Subcutaneous abdominal adipose tissue (tissue), 5 donors: ENCODE measurements around the gene ABCD3.
"Not testable (repeated sequence)": the region's sequence is repeated elsewhere in the genome, so short reads cannot be mapped to it uniquely, and the experiment has no call there.

Experiments
- H3K27ac ChIP-seq: one replicate; pipeline ENCODE4 v1.7.0; 2013; ENCODE audit warnings: low read depth, mild to moderate bottlenecking, inconsistent platforms, low read length, moderate library complexity
- H3K27me3 ChIP-seq, 5 donors: one replicate each; pipeline ENCODE4 v1.7.0; 2013; ENCODE audit warnings: low read length in 5 of 5, inconsistent platforms in 1 of 5; ENCODE audit not compliant: control insufficient read depth in 5 of 5, insufficient read depth in 4 of 5
- H3K36me3 ChIP-seq, 5 donors: one replicate each; pipeline ENCODE4 v1.7.0; 2013; ENCODE audit warnings: low read length in 5 of 5; ENCODE audit not compliant: control insufficient read depth in 5 of 5, insufficient read depth in 5 of 5
- H3K4me1 ChIP-seq, 5 donors: one replicate each; pipeline ENCODE4 v1.7.0; 2013; ENCODE audit warnings: low read length in 5 of 5, mild to moderate bottlenecking in 3 of 5, moderate library complexity in 1 of 5; ENCODE audit not compliant: control insufficient read depth in 5 of 5, insufficient read depth in 5 of 5
- H3K4me3 ChIP-seq, 5 donors: one replicate each; pipeline ENCODE4 v1.7.0; 2013; ENCODE audit warnings: low read length in 5 of 5, low read depth in 1 of 5
- H3K9ac ChIP-seq, 5 donors: one replicate each; pipeline ENCODE4 v1.7.0; 2013; ENCODE audit warnings: low read length in 5 of 5, mild to moderate bottlenecking in 4 of 5, moderate library complexity in 3 of 5
- H3K9me3 ChIP-seq, 5 donors: one replicate each; pipeline ENCODE4 v1.7.0; 2013; ENCODE audit warnings: low read length in 5 of 5; ENCODE audit not compliant: control insufficient read depth in 5 of 5
- donor health status: healthy.
- donor health status: healthy.
- donor health status: healthy.
- donor health status: healthy.
- donor health status: healthy.

The ABCD3 gene

GRCh38 chr1:94417978-94418663 is at the start of gene ABCD3:
ABCD3 (plus strand) TSS chr1:94418389; CDS start chr1:94418479, 90 bp downstream.
- Histone ChIP-seq H3K9me3 (no peaks in the 10 kb centered on the region), H3K27ac (peak within 1 kb of the TSS; percentile 74), H3K27me3 (no peaks in the 10 kb centered on the region), H3K4me1 (peaks cover 0 to 29% (median 18%) of the 10 kb centered on the region in 5 donors), H3K36me3 (no peaks in the 10 kb centered on the region), H3K4me3 (peak within 1 kb of the TSS; percentile 82 to 95 (median 93)), H3K9ac (peak within 1 kb of the TSS; percentile 51 to 92 (median 87))

DNA sequence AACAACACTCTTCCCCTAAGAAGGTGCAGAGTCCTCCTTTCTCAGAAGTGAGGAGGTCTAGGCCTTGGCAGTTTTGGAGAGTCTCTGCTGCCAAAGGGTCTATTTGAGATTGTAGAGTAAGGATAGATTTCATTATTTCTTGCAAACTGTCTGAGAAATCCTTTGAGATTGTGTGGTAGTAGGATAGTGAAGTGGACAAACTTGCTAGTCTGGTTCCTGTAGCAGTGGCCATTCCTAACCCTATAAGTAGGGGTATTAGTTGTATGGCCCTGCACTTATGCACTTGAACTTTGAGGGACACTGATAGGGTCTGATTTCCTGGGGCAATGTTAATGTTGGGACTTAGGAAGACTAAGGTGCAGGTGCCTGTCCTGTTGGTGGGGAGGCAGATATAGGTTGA is 45.4 kb upstream of the ABCD3 start:
- H3K27ac ChIP-seq, H3K4me1 ChIP-seq, H3K9ac ChIP-seq, H3K9me3 ChIP-seq, H3K36me3 ChIP-seq, H3K27me3 ChIP-seq, H3K4me3 ChIP-seq: not testable (repeated sequence)

GRCh38 chr1:94373311-94373710 is 44.9 kb upstream of the ABCD3 start:
- not testable (repeated sequence) for H3K36me3 ChIP-seq, H3K9ac ChIP-seq, H3K4me1 ChIP-seq, H3K27me3 ChIP-seq, H3K27ac ChIP-seq, H3K4me3 ChIP-seq, H3K9me3 ChIP-seq

DNA sequence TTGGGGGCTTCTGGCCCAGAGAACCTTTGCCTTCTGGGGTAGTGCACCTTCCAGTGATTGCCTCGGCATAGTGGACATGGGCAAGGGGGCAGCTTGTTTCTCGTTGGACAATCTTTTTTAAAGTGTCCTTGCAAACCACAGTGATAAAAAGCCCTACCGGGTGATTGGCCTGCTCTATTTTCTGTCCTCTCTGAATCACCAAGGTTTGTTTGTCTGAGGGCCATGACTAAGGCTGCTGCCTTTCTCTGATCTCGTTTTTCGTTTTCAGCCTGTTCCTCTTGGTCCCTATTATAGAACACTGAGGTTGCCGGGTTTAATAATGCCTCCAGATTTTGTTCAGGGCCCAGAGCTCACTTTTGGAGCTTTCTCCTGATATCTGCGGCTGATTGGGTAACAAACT is 42.5 kb upstream of the ABCD3 start:
- H3K27me3 ChIP-seq, H3K4me3 ChIP-seq, H3K27ac ChIP-seq, H3K9ac ChIP-seq, H3K9me3 ChIP-seq, H3K4me1 ChIP-seq, H3K36me3 ChIP-seq: not testable (repeated sequence)

DNA sequence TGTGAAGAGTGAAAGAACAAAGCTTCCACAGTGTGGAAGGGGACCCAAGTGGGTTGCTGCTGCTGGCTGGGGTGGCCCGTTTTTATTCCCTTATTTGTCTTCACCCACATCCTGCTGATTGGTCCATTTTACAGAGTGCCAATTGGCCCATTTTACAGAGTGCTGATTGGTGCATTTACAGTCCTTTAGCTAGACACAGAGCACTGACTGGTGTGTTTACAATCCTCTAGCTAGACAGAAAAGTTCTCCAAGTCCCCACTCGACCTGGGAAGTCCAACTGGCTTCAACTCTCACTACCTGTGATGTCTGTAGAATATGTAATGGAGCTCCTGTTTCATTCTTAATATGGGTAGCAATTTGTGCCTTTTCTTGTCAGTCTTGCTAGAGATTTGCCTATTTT is 39.7 kb upstream of the ABCD3 start:
- H3K4me1 ChIP-seq, H3K27me3 ChIP-seq, H3K36me3 ChIP-seq, H3K27ac ChIP-seq, H3K9ac ChIP-seq, H3K4me3 ChIP-seq, H3K9me3 ChIP-seq: not testable (repeated sequence)

DNA sequence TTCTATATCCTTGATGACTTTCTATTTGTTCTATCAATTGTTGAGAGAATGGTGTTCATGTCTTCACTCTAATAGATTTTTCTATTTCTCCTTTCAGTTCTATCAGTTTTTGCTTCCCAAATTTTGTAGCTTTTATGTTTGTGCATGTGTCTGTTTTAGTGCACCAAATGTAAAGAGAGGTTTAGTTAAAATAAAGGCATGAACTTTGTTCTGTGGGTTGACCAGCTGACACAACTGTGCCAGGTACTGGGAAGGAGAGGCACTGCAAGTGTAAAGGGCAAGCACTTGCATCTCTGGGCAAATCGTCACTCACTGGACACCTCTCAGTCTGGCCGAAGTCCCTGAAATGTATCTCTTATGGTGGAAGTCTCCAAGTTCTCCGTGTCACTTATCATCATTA is 38.6 kb upstream of the ABCD3 start:
- H3K9me3 ChIP-seq: no peaks in the 10 kb centered on the region
- H3K4me3 ChIP-seq: no peak overlapping the region
- no peaks in the 10 kb centered on the region for H3K27me3 ChIP-seq

DNA sequence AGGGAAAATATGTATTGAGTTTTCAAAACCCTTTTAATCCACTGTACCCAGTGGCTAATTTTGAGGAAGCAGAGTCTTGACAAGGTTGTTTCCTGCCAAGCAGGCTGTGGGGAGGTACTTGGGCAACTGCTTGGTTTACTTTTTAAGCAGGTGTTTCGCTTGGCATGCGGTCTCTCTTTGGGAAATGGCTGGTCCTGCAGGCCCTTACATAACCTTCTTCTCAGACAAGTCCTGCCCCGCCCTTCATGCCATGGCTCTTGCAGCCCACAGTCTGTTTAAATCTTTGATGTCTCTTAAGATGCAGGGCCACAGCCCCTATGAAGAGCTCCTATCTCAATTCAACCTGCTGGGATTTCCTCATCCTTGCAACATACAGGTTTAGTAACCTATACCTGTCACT is 36.0 kb upstream of the ABCD3 start:
- no peaks in the 10 kb centered on the region for H3K9me3 ChIP-seq
- H3K4me3 ChIP-seq: no peak overlapping the region
- no peak overlapping the region for H3K9ac ChIP-seq
- H3K4me1 ChIP-seq: peaks cover 0 to 4% (median 0%) of the 10 kb centered on the region in 5 donors
- H3K27me3 ChIP-seq: no peaks in the 10 kb centered on the region
- H3K36me3 ChIP-seq: no peaks in the 10 kb centered on the region
- no peak overlapping the region for H3K27ac ChIP-seq

More for the DNA sequence above, 38.6 kb upstream of the ABCD3 start:
- no peaks in the 10 kb centered on the region for H3K4me1 ChIP-seq
- H3K9ac ChIP-seq: no peak overlapping the region
- H3K36me3 ChIP-seq: no peaks in the 10 kb centered on the region
- H3K27ac ChIP-seq: no peak overlapping the region

DNA sequence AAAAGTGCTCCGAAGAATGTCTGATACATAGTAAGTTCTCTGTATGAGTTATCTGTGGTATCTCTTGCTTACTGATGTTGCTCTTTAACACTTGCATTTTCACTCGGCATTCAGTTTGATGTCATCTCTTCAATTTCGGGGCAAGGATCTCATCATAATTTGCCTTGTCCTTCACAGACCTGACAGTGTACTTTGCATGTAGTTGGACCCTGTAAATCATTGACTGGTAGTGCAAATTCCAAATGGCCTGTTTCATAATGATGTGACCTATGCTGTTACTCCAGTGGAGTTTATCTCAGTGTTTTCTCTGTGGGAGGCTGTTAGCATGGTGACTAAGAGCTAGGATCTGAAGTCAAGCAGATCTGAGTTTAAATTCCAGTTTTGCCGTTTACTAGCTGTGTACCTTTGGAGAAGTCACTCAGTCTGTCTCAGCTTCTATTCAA is 34.2 kb upstream of the ABCD3 start:
- H3K36me3 ChIP-seq: no peaks in the 10 kb centered on the region
- peaks cover 0 to 4% (median 0%) of the 10 kb centered on the region in 5 donors for H3K4me1 ChIP-seq
- no peaks in the 10 kb centered on the region for H3K9me3 ChIP-seq
- no peak overlapping the region for H3K4me3 ChIP-seq
- no peak overlapping the region for H3K9ac ChIP-seq
- H3K27ac ChIP-seq: no peak overlapping the region
- no peaks in the 10 kb centered on the region for H3K27me3 ChIP-seq

DNA sequence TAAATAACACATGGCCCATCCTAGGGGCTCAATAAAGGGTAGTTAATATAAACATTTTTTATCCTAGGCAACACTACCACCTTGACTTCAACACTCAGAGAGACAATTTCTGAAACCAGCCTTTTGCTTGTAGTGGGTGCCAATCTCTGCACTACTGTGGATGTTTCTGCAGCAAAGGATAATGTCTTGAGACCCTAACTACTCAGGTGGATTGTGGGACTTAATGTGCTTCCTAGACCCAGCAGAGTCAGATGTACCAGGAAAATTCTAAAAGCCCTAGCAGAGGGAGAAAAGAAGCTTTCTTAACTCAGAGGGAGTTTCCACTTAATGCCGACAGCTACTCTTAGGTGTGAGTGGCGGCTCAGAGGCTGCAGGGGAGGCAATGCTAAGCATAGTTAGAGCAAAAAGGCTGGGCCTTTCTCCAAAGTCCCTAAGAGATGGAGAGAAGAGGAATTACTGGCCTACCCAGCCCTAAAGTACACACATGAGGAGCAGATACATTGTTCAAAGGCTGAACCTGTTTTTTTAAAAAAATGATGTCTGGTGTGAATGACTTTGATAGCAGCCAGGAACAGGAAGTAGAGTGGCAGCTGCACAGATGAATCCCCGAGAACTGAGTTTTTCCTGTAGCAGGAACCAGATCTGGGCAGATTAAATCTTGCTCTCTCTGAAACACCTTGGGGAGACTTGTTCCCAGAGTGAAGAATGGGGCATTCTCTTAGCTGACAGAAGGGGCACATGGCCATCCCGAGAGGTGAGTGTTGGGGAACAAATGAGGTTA is 33.5 kb upstream of the ABCD3 start:
- Histone ChIP-seq H3K27ac (no peak overlapping the region), H3K4me3 (no peak overlapping the region), H3K36me3 (no peaks in the 10 kb centered on the region), H3K27me3 (no peaks in the 10 kb centered on the region), H3K9ac (peak overlapping the region in 1 of 5 donors; percentile 5), H3K9me3 (no peaks in the 10 kb centered on the region), H3K4me1 (peaks cover 0 to 4% (median 0%) of the 10 kb centered on the region in 5 donors)

DNA sequence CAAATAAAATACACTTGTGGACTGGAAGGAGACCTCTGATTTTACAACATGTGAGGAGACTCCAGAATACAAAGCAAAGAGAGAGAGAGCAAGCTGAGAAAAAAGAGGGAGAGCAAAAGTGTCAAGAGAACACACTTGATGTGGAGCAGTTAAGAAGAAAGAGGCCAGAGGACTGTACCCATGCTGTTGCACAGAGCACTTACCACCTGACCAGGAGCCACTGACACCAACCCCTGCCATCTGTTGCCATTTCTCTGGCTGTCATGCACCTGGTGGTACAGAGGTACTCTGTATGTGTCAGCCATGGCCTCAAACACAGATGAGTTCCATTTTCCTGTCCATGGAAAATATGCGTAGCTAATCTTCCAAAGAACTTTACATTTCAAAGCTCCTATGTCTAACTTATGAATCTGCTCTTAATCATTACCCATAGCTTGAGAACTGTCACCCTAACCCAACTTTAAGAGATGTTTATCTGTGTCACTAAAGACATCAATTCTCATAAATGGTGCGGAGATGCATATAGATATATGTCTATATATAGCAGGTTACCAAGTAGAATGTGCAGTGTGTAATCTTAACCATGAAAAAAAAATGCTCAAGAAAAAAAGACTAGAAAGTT is 32.8 kb upstream of the ABCD3 start:
- Histone ChIP-seq H3K27ac (no peak overlapping the region), H3K9ac (peak overlapping the region in 1 of 5 donors; percentile 5), H3K4me3 (no peak overlapping the region), H3K9me3 (no peaks in the 10 kb centered on the region), H3K4me1 (peaks cover 0 to 4% (median 0%) of the 10 kb centered on the region in 5 donors), H3K27me3 (no peaks in the 10 kb centered on the region), H3K36me3 (no peaks in the 10 kb centered on the region)
